K562 (cell line): ENCODE data around the gene HGF. TPM values are rescaled to one million over a fixed set of nuclear protein-coding genes. Genes with fewer than 3 reads are reported as not detected.

Experiments
- ATAC-seq: fragments of 200-7000 bp; cut with Tn5 transposase; 3 replicates; pipeline ENCODE4 v1.9.1; 2020; ENCODE audit warnings: moderate library complexity
- BruUV-seq: library from RNA; stranded (reverse); fragments of 400-500 nt; replicated peaks from 2 replicates; lab custom pipeline; 2021; lab: Mats Ljungman, UMichigan
- CTCF ChIA-PET: fragments of 300-600 bp; formaldehyde crosslinking; extraction: SDS; loops from one replicate; lab custom pipeline; 2021; ENCODE audit warnings: low intra/inter-chr PET ratio; lab: Yijun Ruan, JAX
- POLR2A ChIA-PET: fragments of 300-600, 350-650 bp; sonication (Branson Sonifier 250); formaldehyde crosslinking; extraction: SDS; loops from one replicate; lab custom pipeline; 2021; ENCODE audit warnings: antibody characterized with exemption, inconsistent platforms; lab: Yijun Ruan, JAX
- DNase-seq, 4 experiments: peaks; one replicate each; pipeline versions ENCODE4 v3.0.0 to v3.0.0-alpha.2; 2011 to 2018; ENCODE audit warnings: low spot score in 3 of 4, mixed read lengths in 3 of 4; ENCODE audit errors: extremely low read depth in 1 of 4
- FAIRE-seq: peaks from 2 replicates; lab custom pipeline; 2011; peaks lifted over from hg19 to GRCh38; lab: Jason Lieb, UNC
- H2AFZ ChIP-seq: 2 replicates; pipeline ENCODE4 v1.6.0; 2011; ENCODE audit warnings: low read depth, low read length, control low read depth, inconsistent platforms
- H3K27ac ChIP-seq: fragments of 200-600 bp; 3 replicates; pipeline ENCODE4 v1.8.0; 2011; ENCODE audit warnings: low read depth, mild to moderate bottlenecking, control low read depth, inconsistent platforms, low read length, moderate library complexity, mixed read lengths; ENCODE audit errors: extremely low read depth
- H3K27me3 ChIP-seq, 2 experiments: fragments of 300-600 bp in 1 of 2; 2 replicates in 1 of 2; 3 replicates in 1 of 2; pipeline versions ENCODE4 v1.6.0 to v1.8.0; 2011; ENCODE audit warnings: inconsistent platforms in 2 of 2, low read length in 2 of 2, mild to moderate bottlenecking in 1 of 2, mixed read lengths in 1 of 2, moderate library complexity in 1 of 2; ENCODE audit not compliant: control insufficient read depth in 2 of 2, insufficient read depth in 2 of 2
- H3K36me3 ChIP-seq: fragments of 300-600 bp; 3 replicates; pipeline ENCODE4 v1.8.0; 2011; ENCODE audit warnings: mild to moderate bottlenecking, low read length, inconsistent platforms; ENCODE audit not compliant: control insufficient read depth, insufficient read depth
- H3K4me1 ChIP-seq, 2 experiments: fragments of 200-600 bp in 1 of 2; replicated peaks in 1 of 2; 2 replicates in 1 of 2; 3 replicates in 1 of 2; pipeline versions ENCODE4 v1.5.1 to v1.8.0; 2011; ENCODE audit warnings: inconsistent platforms in 2 of 2, low read length in 2 of 2, mild to moderate bottlenecking in 1 of 2, mixed read lengths in 1 of 2, moderate library complexity in 1 of 2; ENCODE audit not compliant: control insufficient read depth in 2 of 2, insufficient read depth in 2 of 2
- H3K4me2 ChIP-seq: 2 replicates; pipeline ENCODE4 v1.6.1; 2011; ENCODE audit warnings: low read length, control low read depth, inconsistent platforms, mixed read lengths; ENCODE audit not compliant: insufficient read depth
- H3K4me3 ChIP-seq: fragments of 200-600 bp; sonication (generic), shearing (Covaris generic); 2 replicates; pipeline ENCODE4 v1.5.1; 2016; ENCODE audit warnings: control low read depth, inconsistent platforms
- H3K79me2 ChIP-seq: fragments of 200-600 bp; 3 replicates; pipeline ENCODE4 v1.8.0; 2011; ENCODE audit warnings: low read length, inconsistent platforms; ENCODE audit not compliant: control insufficient read depth, insufficient read depth
- H3K9ac ChIP-seq, 2 experiments: 2 replicates each; pipeline versions ENCODE4 v1.6.0 to v1.6.1; 2011; ENCODE audit warnings: low read depth in 2 of 2, low read length in 2 of 2, control low read depth in 1 of 2, inconsistent platforms in 1 of 2, mild to moderate bottlenecking in 1 of 2, mixed read lengths in 1 of 2; ENCODE audit not compliant: insufficient read depth in 1 of 2
- H3K9me1 ChIP-seq: one replicate; pipeline ENCODE4 v1.6.0; 2011; ENCODE audit warnings: inconsistent platforms, mild to moderate bottlenecking, low read length, moderate library complexity; ENCODE audit not compliant: control insufficient read depth, insufficient read depth
- H3K9me3 ChIP-seq: replicated peaks from 2 replicates; pipeline ENCODE4 v1.5.1; 2011; ENCODE audit warnings: low read depth, low read length, inconsistent platforms; ENCODE audit not compliant: control insufficient read depth, insufficient read depth
- H4K20me1 ChIP-seq: replicated peaks from 2 replicates; pipeline ENCODE4 v1.6.1; 2011; ENCODE audit warnings: low read length, inconsistent platforms, mixed read lengths; ENCODE audit not compliant: control insufficient read depth, insufficient read depth
- CEBPG ChIP-seq, 3 experiments: fragments of 200-800 bp in 1 of 3; sonication (Bioruptor generic) in 1 of 3; sonication (generic) in 1 of 3; formaldehyde crosslinking in 1 of 3; IDR thresholded peaks in 2 of 3; conservative IDR thresholded peaks in 1 of 3; 2 replicates each; pipeline versions ENCODE4 v1.6.1 to v1.8.0; 2016 to 2022; ENCODE audit warnings: missing compliant biosample characterization in 2 of 3, missing genetic modification characterization in 2 of 3, mild to moderate bottlenecking in 1 of 3, missing genetic modification reagents in 1 of 3
- CXXC5 ChIP-seq: fragments of 250-450 bp; sonication (Bioruptor Pico); IDR thresholded peaks from 2 replicates; pipeline ENCODE4 v1.8.0; 2022; ENCODE audit warnings: inconsistent platforms, mild to moderate bottlenecking, moderate library complexity
- HEY1 ChIP-seq: fragments of 250-450 bp; sonication (Bioruptor Pico); IDR thresholded peaks from 2 replicates; pipeline ENCODE4 v1.5.0; 2020; ENCODE audit warnings: mild to moderate bottlenecking, moderate library complexity, borderline replicate concordance
- JUND ChIP-seq, 2 experiments: IDR thresholded peaks; 2 replicates in 1 of 2; 3 replicates in 1 of 2; pipeline ENCODE4 v1.6.1; 2011; ENCODE audit warnings: borderline replicate concordance in 2 of 2, low read depth in 2 of 2, low read length in 2 of 2, improper control_type of control experiment in 1 of 2, missing biosample characterization in 1 of 2, missing genetic modification characterization in 1 of 2, missing genetic modification reagents in 1 of 2
- MCM5 ChIP-seq: fragments of 450-650 bp; IDR thresholded peaks from 2 replicates; pipeline ENCODE4 v1.6.1; 2016; ENCODE audit warnings: low read depth
- PHB2 ChIP-seq: fragments of 450-650 bp; IDR thresholded peaks from 2 replicates; pipeline ENCODE4 v1.6.1; 2017; ENCODE audit warnings: low read depth
- POLR2AphosphoS5 ChIP-seq: IDR thresholded peaks from 2 replicates; pipeline ENCODE4 v1.6.1; 2011; ENCODE audit warnings: mild to moderate bottlenecking, low read depth, low read length, moderate library complexity; ENCODE audit not compliant: control insufficient read depth, insufficient read depth
- TRIM28 ChIP-seq: fragments of 450-650 bp; IDR thresholded peaks from 2 replicates; pipeline ENCODE4 v1.6.1; 2017
- ZNF584 ChIP-seq: fragments of 200-800 bp; sonication (Bioruptor generic); IDR thresholded peaks from 2 replicates; pipeline ENCODE4 v1.6.1; 2016; ENCODE audit warnings: low read depth, mild to moderate bottlenecking, missing genetic modification characterization, missing compliant biosample characterization
- ZNF785 ChIP-seq: fragments of 250-450 bp; sonication (Bioruptor Pico); IDR thresholded peaks from 2 replicates; pipeline ENCODE4 v1.4.0; 2020; ENCODE audit warnings: mild to moderate bottlenecking
- whole genome bisulfite sequencing: fragments of 100-300 bp; shearing (Covaris generic); methylation state at CpG from one replicate; pipeline ENCODE4 v1.1.6; 2016; ENCODE audit warnings: low coverage, mixed read lengths; ENCODE audit not compliant: insufficient coverage; ENCODE audit errors: missing lambda C conversion rate; 5-methylcytosine and 5-hydroxymethylcytosine counted together
- in situ Hi-C: fragments of 300-500 bp; cut with MboI; formaldehyde crosslinking; loops from 4 replicates; pipeline ENCODE4 v1.15.0; 2018; ENCODE audit warnings: inconsistent platforms, mixed read lengths
- intact Hi-C: fragments of 100-400 bp; cut with micrococcal nuclease; formaldehyde crosslinking; loops from 2 replicates; pipeline ENCODE4 v1.14.2; 2022
- polyA plus RNA-seq, 8 experiments: library from polyadenylated mRNA; depleted of rRNA in 4 of 8; stranded (reverse) in 5 of 8; unstranded in 3 of 8; fragments of >200 nt; fragmentation: Nextera tagmentation in 2 of 8; fragmentation: Illumina TruSeq in 1 of 8; extraction: Ambion mirVana in 2 of 8; extraction: Trizol in 1 of 8; gene quantifications; 2 replicates each; pipeline versions ENCODE4 v1.2.1 to v1.2.3, GENCODE V29; 2011 to 2014; ENCODE audit warnings: inconsistent platforms in 1 of 8, missing spikeins in 1 of 8
- total RNA-seq, 7 experiments: library from RNA; depleted of rRNA in 6 of 7; stranded (reverse); fragments of >200 nt in 6 of 7; fragmentation: Illumina TruSeq in 2 of 7; extraction: Trizol in 2 of 7; gene quantifications; 2 replicates each; pipeline versions ENCODE4 v1.2.1 to v1.2.3, GENCODE V29; 2011 to 2021; ENCODE audit warnings: low replicate concordance in 1 of 7
- TF ChIP-seq, protein P1 (sequence below): sonication (generic); formaldehyde crosslinking; IDR thresholded peaks from 2 replicates; pipeline ENCODE4 v1.5.0; 2020; ENCODE audit warnings: missing genetic modification reagents
- TF ChIP-seq, protein P2 (sequence below): IDR thresholded peaks from 2 replicates; pipeline ENCODE4 v1.6.1; 2016; ENCODE audit warnings: missing genetic modification characterization, missing compliant biosample characterization

HGF gene
- total and polyA plus RNA-seq, 9 of the 15 experiments (the other 6 are each of a cell fraction or from before 2014, with no cell fraction given), result 0.02 TPM; not detected in 8

DNA sequence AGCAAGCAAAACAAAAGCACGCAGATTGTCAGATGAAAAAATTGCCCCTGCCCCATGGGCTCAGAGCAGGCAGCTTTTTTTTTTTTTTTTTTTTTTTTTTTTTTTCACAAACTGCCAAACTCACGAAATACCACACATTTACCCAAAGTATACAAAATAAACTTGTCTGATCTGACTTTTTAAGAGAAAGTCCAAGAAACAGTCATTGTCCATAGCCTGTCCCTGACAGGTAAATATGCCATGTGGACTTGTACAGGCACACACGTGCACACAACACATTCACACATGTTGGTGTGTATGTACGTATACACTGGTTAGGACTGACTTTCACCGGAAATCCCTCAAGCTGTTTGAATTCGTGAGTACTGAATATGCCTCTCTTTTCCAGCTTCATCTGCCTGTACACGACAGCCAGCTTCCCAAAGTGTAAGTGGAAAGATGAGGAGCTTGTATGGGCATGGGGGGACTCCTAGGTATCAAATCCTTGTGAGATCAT, 929 bp upstream of the HGF start:
- in situ Hi-C loops, result no loop called here
- DNase-seq, result no peak
- POLR2A ChIA-PET, result no interaction called here
- Histone ChIP-seq H3K9me1 (no peaks in the 10 kb centered on the region), H4K20me1 (no peaks in the 10 kb centered on the region), H3K4me1 (no peaks in the 10 kb centered on the region), H3K36me3 (no peaks in the 10 kb centered on the region), H3K79me2 (no peaks in the 10 kb centered on the region), H3K27me3 (no peaks in the 10 kb centered on the region), H3K4me2 (no peak overlapping the region), H3K4me3 (no peak overlapping the region), H2AFZ (no peak overlapping the region), H3K9me3 (no peaks in the 10 kb centered on the region), H3K27ac (no peak overlapping the region), H3K9ac (no peak overlapping the region)
- intact Hi-C loops, result no loop called here
- 1% methylated on average over 7 of the region's 7 CpGs for WGBS
- no peak for TF ChIP-seq POLR2AphosphoS5
- no peak for ATAC-seq
- no TSS peak for BruUV-seq
- CTCF ChIA-PET, result no interaction called here
- FAIRE-seq, result no peak

DNA sequence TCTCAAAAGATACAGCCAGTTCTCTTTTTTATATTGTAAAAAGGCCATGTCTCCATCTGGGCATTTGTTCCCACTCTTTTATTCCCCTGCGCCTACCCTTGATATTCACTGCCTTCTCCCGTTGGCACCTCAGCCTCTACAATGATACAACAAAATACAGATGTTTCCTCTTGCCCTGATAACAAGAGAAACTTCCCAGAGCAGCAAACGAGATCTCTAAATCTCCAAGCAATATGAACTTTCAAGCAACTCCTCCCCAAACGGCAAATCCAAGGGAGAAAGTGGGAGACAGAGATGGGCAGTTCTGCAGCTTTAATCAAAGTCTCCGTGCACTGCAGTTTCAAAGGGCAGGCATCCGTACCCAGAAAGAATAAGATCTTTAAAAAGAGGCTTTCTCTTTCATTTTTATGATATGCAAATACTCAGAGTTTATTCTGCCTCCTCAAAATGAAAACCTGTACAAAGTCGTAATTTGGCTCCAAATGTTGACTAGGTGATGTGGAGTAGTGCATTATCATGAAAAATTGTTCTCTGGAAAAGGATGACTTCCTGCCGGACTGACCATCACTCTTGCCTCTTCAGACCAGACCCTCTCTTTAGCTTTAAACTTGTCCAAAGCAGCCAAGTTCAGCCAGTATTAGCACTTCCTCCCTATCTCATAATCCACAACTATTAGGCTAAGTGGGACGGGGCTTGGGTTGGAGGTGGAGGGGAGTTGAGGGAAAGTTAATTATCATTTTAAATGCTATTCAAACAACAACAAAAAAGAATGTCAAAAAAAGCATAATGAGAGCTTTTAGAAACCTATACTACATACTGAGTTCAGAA, 682 bp downstream of the HGF start:
- Histone ChIP-seq H4K20me1 (no peaks in the 10 kb centered on the region), H3K9me1 (no peaks in the 10 kb centered on the region), H3K36me3 (no peaks in the 10 kb centered on the region), H3K4me3 (no peak overlapping the region), H3K4me2 (no peak overlapping the region), H3K9ac (no peak overlapping the region), H3K9me3 (no peaks in the 10 kb centered on the region), H3K4me1 (no peaks in the 10 kb centered on the region), H2AFZ (no peak overlapping the region), H3K27ac (no peak overlapping the region), H3K27me3 (no peaks in the 10 kb centered on the region), H3K79me2 (no peaks in the 10 kb centered on the region)
- ChIA-PET POLR2A (no interaction called here), CTCF (no interaction called here)
- ATAC-seq, result no peak
- WGBS, result 1% methylated on average over 9 of the region's 9 CpGs
- intact Hi-C loops, result no loop called here
- no TSS peak for BruUV-seq
- in situ Hi-C loops, result no loop called here
- DNase-seq, result no peak
- FAIRE-seq, result no peak
- TF ChIP-seq TRIM28 (no peak), MCM5 (no peak), JUND (IDR thresholded peaks at IDR 0.05; ENCODE audit: borderline replicate concordance, low read depth, low read length) (no peak), JUND (tag; IDR thresholded peaks at IDR 0.05; ENCODE audit: borderline replicate concordance, low read depth, low read length) (no peak), PHB2 (no peak), CEBPG (CRISPR knock-in tag; IDR thresholded peaks at IDR 0.05) (no peak), CEBPG (tag; conservative IDR thresholded peaks at IDR 0.05 in 1 of 2, IDR thresholded peaks at IDR 0.05 in 1 of 2) (no peak), ZNF785 (CRISPR knock-in tag) (no peak), HEY1 (CRISPR knock-in tag) (no peak), CXXC5 (CRISPR knock-in tag) (no peak), ZNF584 (CRISPR knock-in tag) (no peak)
- TF ChIP-seq, protein P1, sequence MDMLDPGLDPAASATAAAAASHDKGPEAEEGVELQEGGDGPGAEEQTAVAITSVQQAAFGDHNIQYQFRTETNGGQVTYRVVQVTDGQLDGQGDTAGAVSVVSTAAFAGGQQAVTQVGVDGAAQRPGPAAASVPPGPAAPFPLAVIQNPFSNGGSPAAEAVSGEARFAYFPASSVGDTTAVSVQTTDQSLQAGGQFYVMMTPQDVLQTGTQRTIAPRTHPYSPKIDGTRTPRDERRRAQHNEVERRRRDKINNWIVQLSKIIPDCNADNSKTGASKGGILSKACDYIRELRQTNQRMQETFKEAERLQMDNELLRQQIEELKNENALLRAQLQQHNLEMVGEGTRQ (CRISPR knock-in tag), result no peak
- TF ChIP-seq, protein P2, sequence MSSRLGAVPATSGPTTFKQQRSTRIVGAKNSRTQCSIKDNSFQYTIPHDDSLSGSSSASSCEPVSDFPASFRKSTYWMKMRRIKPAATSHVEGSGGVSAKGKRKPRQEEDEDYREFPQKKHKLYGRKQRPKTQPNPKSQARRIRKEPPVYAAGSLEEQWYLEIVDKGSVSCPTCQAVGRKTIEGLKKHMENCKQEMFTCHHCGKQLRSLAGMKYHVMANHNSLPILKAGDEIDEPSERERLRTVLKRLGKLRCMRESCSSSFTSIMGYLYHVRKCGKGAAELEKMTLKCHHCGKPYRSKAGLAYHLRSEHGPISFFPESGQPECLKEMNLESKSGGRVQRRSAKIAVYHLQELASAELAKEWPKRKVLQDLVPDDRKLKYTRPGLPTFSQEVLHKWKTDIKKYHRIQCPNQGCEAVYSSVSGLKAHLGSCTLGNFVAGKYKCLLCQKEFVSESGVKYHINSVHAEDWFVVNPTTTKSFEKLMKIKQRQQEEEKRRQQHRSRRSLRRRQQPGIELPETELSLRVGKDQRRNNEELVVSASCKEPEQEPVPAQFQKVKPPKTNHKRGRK (tag), result no peak
